Measurements from ENCODE around the gene RMDN3.
A peak's percentile ranks its signal among the peaks of the same experiment; 100 is the strongest.

The RMDN3 gene

DNA sequence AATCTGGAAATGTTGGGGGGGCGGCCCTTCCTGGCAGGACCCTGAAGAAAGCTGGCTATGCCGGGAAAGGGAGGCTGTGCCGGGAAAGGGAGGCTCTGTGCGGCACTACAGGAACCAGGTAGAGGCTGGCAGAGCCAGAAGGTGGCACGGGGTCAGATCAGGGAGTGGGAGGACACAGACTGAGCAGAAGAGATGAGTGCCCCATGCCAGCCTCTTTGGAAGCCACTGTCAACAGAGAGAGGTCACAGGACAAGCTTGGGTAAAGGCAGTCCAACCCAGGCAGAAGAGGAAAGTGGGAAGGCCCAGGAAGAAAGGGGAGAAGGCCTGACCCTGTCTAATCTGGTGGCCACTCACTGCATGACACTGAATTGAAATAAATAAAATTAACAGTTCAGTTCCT, 16.2 kb upstream of the RMDN3 start:
- DNase-seq, result no peak

DNA sequence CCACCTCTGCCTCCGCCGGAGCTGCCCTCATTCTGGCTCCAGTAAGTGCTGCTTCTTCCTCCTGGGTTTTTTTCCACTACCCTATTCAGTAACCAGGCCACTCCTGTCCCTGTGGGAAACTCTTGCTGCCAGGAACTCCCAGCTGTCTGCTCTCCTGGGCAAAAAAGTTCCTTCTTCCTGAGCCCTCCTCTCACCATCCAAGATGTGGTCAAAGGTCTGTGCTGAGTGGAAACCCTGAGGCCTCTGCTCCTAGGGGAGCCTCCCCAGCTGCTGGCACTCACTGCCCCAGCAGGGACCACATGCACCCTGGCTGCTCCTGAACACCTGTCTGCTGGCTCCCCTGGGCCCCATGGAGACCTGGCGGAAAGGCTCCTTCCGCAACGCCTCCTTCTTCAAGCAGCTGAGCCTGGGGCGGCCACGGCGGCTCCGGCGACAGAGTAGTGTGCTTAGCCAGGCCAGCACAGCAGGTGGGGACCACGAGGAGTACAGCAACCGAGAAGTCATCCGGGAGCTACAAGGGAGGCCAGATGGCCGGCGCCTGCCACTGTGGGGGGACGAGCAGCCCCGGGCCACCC, 15.2 kb upstream of the RMDN3 start:
- DNase-seq, result no peak

DNA sequence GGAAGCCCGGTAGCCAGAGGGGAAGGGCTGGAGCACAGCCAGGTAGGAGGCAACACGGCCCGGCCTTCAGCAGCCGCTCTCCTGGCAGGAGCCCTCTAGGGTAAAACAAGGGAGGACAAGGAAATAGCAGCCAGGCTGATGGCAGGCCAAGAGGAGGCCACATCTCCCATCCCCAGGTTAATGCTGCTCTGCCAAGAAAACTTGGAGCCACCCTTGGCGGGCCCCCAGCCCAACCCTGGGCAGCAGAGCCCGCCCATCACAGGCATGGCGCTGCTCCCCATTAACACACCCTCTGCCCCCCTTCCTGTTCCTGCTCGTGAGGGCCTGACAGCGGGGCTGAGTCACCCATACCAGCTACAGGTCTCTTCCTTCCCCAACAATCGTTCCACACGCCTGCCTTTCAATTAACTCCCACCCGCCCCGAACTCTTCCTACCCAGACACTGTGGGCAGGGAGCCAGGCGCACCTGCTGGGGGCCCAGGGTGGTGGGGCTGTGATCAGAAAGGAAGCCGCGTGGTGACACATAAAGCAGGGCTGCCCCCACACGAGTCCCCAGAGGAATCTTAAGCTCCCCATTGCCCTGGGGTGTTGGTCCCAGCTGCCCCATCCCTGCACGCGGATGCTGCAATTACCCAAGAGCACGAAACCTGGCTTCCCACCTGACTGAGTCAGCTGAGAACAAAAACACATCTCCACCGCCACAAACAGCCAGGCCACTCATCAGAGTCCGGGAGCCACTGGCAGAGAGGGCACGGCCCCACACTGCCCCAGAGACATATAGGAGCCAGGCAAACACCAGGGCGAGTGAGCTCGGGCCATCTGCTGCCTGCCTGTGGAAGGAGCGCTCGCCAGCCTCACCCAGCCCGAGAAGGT, 14.5 kb upstream of the RMDN3 start, which contains the start of gene C15orf62:
Gene C15orf62, plus strand, starts transcription at position 707 of the 873 bp plus-strand sequence. CDS start 516 bp downstream, outside the sequence.
- peak; percentile 85 for DNase-seq

DNA sequence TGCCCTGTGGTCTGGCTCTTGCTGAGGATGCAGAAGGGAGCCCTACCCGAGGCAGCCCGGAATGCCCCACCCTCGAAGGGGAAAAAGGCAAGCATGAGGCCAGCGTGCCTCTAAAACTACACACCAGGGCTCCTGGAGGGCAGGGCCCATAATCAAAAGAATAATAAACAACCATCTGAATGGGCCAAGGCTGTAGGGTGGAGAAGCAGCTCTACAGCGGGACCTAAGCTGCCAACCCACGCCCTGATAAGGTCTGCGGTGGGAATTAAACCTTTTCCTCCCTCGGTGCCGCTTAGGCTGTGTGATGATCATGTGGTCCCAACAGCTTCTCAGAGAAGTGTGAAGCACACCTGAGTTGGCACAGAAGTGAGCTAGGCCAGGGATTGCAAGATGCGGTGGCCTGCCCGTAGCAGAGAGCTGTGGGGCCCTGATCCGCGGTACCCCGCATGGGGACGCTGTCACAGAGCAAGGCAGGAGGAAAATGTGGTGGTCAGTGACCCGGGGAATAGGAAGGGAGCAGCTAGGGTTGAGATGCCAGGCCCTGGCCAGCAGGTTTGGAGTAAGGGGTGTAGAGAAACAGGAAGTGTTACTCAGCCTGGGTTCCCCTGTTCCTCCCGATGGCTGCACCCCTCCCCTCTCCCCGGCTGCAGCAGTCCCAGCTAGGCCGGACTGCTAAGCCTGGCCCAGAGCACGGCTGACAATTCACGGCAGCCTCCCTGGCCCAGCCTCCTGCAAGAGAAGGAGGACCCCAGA, 13.6 kb upstream of the RMDN3 start:
- DNase-seq, result peak; percentile 30

DNA sequence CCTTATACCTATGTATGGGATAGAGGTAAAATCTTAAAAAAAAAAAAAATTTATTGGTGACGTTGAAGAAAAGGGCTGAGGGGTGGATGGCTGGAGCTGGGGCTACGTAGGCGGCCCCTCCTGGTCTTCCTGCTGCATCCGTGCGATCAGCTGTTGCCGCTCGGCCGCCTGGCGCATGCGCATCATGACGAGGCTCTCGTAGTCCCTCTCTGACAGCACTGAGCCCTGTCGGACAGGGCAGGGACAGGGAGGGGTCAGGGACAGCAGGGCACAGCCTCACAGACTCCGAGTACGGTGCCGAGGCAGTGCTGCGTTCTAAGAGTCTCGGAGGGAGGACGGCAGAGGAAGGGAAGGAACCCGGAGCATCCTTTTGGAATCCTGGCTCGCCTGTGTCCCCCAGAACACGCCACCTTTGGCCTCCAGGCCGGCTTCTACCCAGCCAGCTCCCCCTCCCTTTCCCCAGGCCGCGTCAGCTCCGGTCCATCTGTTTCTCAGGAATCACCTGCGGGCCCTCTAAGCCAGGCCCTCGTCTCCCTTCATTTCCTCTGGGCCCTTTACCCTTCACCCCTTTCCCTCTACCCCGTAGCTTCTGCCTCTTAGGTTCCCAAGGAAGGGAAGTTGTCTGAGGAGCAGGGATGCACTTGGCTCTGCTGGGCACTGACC, 12.9 kb upstream of the RMDN3 start:
- DNase-seq, result no peak

DNA sequence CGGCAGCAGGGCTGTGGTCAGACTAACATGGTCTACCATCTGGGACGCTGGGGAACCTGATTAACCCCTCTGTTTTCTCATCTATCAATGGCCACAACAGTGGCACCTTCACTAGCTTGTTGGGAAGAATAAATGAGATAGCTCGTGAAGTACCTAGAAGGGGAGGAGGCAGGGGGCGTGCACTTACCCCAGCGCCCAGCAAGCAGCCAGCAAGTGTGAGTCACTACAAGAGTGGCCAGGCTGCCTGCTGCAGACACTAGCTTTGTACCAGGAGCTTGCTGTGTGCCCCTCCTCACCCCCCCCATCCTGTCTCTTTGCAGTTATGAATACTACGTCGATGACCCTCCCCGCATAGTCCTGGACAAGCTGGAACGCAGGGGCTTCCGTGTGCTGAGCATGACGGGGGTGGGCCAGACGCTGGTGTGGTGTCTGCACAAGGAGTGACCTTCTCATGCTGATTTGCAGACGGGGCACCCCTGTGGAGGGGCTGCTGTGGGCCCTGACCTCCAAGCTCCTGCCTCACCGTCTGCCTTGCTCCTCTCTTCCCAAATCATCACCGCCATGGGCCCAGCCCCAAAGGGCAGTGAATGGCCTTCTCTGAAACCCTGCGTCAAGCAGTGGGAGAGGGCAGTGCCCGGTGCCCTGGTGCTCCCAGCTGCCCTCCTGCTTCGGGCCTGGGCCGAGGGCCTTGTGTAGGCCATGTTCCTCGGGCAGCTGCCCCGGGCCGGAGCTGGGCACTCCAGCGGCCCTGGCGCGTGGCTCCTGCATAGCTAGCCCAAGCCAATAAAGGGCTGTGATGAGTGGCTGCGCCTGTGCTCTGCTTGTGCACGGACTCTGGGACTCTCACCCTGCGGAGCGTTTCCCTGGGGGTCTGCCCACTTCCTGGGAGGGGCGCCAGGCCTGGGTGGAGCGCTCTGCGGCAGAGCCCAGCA, 12.1 kb upstream of the RMDN3 start:
- DNase-seq, result no peak

DNA sequence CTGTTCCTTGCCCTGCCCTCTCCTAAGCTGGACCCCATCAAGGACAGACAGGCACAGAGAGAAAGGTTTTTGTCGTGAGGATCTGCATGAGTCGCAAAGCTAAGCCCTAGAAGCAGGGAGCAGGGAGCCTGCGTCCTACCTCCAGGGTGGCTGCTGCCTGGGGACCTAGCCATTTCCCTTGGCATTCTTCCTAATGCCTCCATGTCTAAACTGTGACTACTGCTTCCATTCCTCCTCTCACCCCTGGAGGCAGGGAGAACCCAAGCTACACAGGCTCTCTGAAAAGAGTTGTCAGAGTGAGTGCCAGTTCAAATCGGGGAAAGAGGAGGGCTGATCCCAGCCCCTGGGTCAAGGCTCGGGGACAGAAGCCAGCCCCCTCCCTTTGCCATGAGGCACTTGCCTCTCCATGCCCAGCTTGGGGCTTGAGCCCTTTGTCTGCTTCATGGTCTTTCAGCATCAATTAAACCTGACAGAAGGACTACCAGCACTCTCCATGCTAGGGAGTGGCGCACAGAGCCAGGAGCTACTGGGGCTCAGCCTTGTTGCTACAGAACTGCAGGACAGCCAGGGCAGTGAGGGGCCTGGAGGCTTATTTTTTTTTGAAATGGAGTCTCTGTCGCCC, 11.3 kb upstream of the RMDN3 start:
- no peak for DNase-seq

DNA sequence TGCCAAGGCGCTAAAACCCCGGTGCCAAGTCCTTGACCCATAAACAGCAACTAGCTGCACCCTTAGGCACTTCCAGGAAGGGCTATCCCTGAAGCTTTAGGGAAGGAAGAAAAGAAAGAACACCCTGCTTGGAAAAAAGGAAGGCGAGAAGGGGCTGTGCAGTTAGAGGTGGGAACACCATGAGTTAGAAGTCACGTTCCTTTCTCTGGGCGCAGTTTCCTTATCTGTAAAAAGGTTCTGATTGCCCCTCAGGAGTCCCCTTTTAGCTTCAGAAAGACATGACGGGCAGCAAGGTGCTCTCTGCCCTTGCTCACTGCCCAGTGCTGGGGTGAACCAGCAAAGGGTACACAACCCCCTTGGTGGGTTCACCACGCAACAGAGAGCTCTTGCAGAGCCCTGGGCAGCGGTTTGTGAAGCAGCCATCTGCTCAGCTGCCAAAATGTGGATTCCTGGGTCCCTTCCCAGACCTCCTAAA, 9.6 kb upstream of the RMDN3 start:
- no peak for DNase-seq

DNA sequence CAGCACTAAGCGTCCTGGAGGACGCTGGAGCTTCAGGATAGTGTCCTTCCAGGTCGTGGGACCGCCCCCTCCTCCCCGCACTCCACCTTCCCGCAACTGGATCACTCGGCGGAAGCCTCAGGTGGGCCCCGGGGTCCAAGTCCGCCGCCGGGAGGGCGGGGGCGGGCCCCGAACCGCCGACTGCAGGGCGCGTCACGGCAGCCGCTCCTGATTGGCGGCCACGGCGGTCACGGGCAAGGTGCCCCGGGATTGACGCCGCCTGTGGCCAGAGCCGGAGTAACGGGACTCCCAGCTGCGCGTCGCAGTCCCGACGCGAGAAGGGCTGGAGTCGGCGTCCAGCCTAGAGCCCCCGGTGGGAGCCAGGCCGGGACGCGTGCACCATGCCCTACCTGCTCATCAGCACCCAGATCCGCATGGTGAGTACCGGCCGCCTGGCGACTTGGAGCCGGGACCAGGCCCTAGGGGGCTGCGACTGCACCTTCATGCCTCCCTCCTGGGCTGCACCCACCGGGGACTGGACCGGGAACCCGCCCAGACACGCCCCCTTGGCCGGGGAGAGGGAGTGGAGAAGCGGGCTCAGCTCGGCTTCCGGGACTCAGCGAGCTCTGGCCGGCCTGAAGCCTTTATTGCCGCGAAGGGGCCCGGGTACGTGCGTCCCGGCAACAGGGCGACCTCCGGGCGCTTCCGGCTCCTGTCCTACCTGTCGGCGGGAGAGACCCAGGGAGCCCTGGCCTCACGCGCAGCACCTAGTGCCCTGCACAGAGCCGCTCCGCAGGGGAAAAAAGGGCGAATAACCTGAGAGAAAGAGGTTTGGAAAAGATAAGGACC, 9.0 kb upstream of the RMDN3 start, which contains the start of gene GCHFR:
Gene GCHFR, plus strand, starts transcription at position 268 of the 828 bp plus-strand sequence. Its CDS starts 113 bp downstream, at position 381.
- DNase-seq, result peak; percentile 76

DNA sequence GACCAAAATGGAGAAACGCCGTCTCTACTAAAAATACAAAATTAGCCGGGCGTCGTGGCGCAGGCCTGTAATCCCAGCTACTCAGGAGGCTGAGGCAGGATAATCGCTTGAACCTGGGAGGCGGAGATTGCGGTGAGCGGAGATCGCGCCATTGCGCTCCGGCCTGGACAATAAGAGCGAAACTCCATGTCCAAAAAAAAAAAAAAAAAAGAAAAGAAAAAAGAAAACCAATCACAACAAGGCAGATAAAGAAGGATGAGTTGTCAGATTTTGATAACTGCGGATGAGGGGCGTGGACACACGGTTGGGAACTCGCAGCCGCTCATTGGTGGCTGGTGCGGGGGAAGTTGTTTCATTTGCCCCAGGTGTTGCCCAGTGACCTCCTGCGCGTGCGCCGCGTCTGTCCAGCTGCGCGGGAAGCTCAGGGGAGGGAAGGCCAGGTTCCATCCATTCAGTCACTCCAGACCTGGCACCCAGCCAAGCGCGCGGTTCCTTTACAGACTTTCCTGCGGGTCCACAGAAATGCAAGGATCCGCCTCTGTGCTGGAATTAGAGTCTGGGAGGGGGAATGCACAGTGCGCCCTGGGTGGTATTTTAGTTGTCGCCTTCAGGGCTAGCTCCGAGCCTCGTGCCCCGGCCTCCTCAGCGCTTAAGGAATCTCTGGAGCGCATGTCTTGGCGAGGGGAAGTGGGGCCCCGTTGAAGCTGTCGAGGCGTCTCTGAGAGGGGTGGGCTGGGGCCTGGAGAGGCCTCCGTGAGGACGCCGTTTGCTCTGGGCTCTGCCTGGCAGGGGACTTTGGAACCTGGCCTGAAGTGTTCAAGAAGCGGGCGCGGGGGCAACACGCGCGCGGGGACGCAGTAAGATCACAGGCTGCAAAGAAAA, 8.1 kb upstream of the RMDN3 start:
- peak; percentile 46 for DNase-seq

DNA sequence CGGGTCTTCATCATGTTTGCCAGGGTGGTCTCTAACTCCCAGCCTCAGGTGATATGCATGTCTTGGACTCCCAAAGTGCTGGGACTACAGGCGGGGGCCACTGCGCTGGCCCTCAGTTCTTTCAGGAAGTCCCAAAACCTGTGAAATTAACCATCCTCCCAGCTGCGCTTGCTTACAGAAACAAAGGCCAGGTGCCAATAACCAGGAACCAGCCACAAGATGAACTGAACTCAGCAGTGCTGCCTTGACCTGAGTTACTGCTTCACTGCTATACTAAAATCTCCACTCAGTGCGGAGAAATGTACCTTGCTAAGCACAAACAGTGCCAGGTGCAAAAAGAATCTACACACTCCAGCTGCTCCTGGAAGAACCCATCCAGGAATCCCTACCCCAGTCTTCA, 4.9 kb upstream of the RMDN3 start:
- no peak for DNase-seq

DNA sequence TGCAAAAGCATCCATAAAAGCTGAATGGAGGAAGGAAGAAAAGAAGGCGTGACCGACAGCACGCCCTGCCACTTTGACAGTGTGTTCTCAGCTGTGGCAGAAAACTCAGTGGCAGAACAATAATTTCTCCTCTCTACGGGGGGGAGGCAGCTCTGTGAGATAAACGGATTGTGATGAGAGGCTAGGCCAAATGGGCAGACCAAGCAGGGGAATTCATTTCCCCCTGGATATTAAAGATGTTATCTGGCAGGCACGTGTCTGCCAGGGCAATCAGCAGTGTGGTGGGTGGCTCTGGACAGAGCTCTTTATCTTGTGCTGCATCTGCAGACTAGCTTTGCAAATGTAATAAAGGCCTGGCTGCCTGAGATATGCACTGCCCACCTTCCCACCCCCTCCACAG, 1.9 kb upstream of the RMDN3 start:
- DNase-seq, result no peak

DNA sequence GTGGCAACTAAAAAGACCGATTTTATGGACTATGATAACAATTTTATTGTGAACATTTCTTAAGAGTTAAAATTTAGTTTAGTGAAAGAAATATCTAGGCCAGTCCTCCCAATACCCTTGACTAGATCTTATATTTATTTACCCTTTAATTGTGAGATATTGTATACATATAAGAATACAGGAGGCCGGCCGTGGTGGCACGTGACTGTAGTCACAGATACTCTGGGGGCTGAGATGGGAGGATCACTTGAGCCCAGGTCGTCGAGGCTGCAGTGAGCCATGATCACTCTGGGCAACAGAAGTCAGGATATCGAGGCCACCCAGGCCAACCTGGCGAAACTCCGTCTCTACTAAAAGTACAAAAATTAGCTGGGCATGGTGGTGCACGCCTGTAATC, 756 bp upstream of the RMDN3 start:
- DNase-seq, result no peak

DNA sequence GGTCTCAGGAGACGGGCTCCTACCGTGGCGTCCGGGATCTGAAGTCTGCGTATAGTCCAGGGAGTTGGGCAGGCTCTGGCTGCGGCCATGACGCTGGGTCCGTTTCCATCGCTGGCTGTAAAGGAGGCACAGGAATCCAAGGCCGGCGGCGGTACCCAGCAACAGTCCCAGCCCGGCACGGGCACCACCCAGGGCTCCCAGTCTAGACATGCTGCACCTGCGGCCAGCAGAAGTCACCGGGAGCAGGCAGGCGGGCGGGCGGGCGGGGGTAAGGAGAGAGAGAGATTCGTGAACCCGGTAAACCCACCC, 526 bp downstream of the RMDN3 start:
- peak; percentile 28 for DNase-seq

DNA sequence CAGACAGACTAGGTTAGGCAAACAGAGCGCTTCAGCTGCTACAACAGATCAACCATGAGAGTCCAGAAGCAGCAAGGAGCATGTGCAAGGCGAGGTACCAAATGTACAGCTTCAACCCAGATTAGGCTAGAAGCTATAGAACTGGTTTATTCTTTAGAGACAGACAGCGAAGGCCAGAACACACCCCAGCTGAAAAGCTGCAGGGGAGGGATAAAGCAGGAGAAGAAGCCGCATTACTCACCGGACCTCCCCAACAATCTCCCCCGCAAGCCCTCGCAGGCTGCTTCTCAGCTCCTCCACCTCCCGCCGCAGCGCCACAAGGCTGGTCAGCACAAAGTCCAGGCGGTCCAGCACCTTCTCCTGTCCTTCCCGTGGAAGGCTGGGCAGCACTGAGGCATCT, 3.3 kb downstream of the RMDN3 start:
- DNase-seq, result no peak

DNA sequence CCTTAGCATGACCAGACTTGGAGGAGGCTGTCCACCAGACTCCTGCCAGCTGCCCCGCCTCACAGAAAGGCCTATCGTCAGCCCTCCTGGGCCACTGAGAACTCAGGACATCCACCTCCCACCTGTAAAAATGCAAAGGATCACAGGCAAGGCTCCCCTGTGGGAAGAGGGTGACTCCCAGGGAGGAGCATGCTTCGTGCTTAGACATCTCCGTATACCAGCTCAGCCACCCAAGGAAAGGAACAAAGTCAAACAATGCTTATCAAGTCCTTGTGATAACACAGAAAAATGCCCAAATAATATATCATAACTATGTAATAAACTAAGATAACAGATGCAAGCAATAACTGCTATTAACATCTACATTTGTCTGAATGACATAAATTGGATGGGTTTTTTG, 4.2 kb downstream of the RMDN3 start:
- no peak for DNase-seq

DNA sequence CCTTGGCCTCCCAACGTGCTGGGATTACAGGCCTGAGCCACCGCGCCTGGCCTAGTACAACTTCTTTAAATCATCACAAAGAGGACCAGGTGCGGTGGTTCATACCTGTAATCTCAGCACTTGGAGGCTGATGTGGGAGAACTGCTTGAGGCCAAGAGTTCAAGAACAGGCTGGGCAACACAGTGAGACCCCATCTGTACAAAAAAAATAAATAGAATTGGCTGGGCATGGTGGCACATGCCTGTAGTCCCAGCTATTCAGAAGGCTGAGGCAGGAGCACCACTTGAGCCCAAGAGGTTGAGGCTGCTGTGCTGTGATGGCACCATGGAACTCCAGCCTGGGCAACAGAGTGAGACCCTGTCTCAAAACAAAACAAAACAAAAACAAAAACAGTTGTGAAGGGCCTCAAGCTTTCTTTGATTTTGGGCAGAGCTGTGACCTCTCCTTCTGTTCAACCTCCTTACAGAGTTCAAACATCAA, 5.9 kb downstream of the RMDN3 start:
- no peak for DNase-seq

DNA sequence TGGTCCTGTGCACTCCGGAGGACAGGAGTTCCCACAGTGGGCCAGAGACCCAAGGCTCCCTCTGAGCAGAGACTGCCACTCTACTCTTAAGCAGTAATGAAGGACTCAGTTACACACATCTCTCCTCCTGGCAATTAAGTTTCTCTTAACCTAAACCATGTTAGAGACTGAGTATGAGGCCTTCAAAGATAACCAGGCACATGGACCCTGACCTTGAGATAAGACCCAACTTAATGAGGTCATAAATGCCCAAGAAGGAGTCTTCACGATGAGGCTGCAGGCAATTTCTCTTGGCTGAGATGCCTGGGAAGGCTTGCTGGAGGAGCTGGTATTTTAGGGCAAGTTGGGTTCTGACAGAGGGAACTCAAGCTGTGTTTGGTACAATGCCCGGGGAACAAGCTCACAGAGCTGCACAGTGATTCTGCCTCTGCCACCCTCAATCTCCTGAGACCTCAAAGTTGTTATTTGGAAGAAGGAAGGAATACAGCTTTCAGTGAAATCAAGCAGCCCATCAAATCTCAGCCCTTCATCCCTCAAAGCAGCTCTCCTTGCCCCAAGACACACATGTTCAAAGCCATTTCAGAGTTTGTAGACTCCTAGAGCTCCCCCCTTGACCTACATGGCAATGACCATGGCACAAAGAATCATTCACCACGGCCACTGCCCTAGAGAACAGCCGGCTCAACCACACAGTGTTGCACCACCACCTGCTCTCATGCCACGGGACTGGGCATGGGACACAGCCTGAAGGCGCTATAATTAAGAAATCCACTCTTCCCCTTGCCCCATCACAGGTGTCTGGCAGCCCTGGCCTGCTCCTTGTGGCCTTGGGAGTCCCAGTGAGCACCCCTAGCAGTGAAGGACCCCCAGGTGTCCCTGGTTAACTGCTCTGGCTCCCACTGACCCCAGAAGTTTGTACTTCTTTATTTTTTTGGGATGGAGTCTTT, 7.1 kb downstream of the RMDN3 start:
- no peak for DNase-seq

Data from CD4-positive, alpha-beta T cell treated with Interleukin-6 for 4 hours (primary cell).